Endothelial cell of umbilical vein (primary cell): ENCODE measurements around the gene PNRC1. TPM values are rescaled to one million over a fixed set of nuclear protein-coding genes. Genes with fewer than 3 reads are reported as not detected.

Experiments
- BruUV-seq: library from RNA; stranded (reverse); fragments of 400-500 nt; replicated peaks from 2 replicates; lab custom pipeline; 2021; lab: Mats Ljungman, UMichigan
- CTCF ChIA-PET: fragments of 300-600, 350-600 bp; sonication (Branson Sonifier 250); formaldehyde crosslinking; loops from one replicate; lab custom pipeline; 2021; ENCODE audit warnings: antibody characterized with exemption, inconsistent platforms; lab: Charles Lee
- POLR2A ChIA-PET: fragments of 300-600, 350-600 bp; sonication (Branson Sonifier 250); formaldehyde crosslinking; loops from one replicate; lab custom pipeline; 2021; ENCODE audit warnings: antibody characterized with exemption, inconsistent platforms; lab: Charles Lee
- DNase-seq: peaks from one replicate; pipeline ENCODE4 v3.0.0-alpha.2; 2011; ENCODE audit warnings: low read depth, low spot score
- FAIRE-seq: peaks from 2 replicates; lab custom pipeline; 2011; peaks lifted over from hg19 to GRCh38; lab: Jason Lieb, UNC
- H2AFZ ChIP-seq: 2 replicates; pipeline ENCODE4 v1.6.0; 2012; ENCODE audit warnings: low read depth, low read length, control low read depth, inconsistent platforms
- H3K27ac ChIP-seq: 2 replicates; pipeline ENCODE4 v1.5.1; 2011; ENCODE audit warnings: low read depth, mild to moderate bottlenecking, control low read depth, low read length, moderate library complexity; ENCODE audit not compliant: insufficient read depth
- H3K27me3 ChIP-seq, 2 experiments: 2 replicates each; pipeline versions ENCODE4 v1.6.0 to v1.6.1; 2011; ENCODE audit warnings: low read length in 2 of 2, mixed read lengths in 1 of 2; ENCODE audit not compliant: control insufficient read depth in 2 of 2, insufficient read depth in 2 of 2
- H3K36me3 ChIP-seq, 2 experiments: 2 replicates in 1 of 2; 3 replicates in 1 of 2; pipeline ENCODE4 v1.5.1; 2011; ENCODE audit warnings: low read length in 2 of 2, mild to moderate bottlenecking in 1 of 2, moderate library complexity in 1 of 2; ENCODE audit not compliant: control insufficient read depth in 2 of 2, insufficient read depth in 2 of 2; ENCODE audit errors: extremely low read depth in 1 of 2
- H3K4me1 ChIP-seq: 3 replicates; pipeline ENCODE4 v1.5.1; 2011; ENCODE audit warnings: mild to moderate bottlenecking, low read length; ENCODE audit not compliant: control insufficient read depth, insufficient read depth; ENCODE audit errors: extremely low read depth
- H3K4me2 ChIP-seq: 2 replicates; pipeline ENCODE4 v1.6.1; 2011; ENCODE audit warnings: low read length, control low read depth, mixed read lengths; ENCODE audit not compliant: insufficient read depth
- H3K4me3 ChIP-seq, 3 experiments: fragments of 200-600 bp in 1 of 3; sonication (generic), shearing (Covaris generic) in 1 of 3; replicated peaks in 1 of 3; 2 replicates each; pipeline ENCODE4 v1.5.1; 2011 to 2016; ENCODE audit warnings: control low read depth in 3 of 3, low read length in 3 of 3, mild to moderate bottlenecking in 2 of 3, inconsistent platforms in 1 of 3, low read depth in 1 of 3, moderate library complexity in 1 of 3; ENCODE audit not compliant: insufficient read depth in 1 of 3
- H3K79me2 ChIP-seq: 2 replicates; pipeline ENCODE4 v1.6.0; 2012; ENCODE audit warnings: low read length, inconsistent platforms; ENCODE audit not compliant: control insufficient read depth, insufficient read depth
- H3K9ac ChIP-seq: replicated peaks from 2 replicates; pipeline ENCODE3; 2011; ENCODE audit warnings: low read length, control low read depth; ENCODE audit not compliant: insufficient read depth; ENCODE audit errors: extremely low read depth
- H3K9me1 ChIP-seq: replicated peaks from 3 replicates; pipeline ENCODE4 v1.6.0; 2011; ENCODE audit warnings: mild to moderate bottlenecking, low read length; ENCODE audit not compliant: control insufficient read depth, insufficient read depth; ENCODE audit errors: extremely low read depth
- H3K9me3 ChIP-seq: replicated peaks from 2 replicates; pipeline ENCODE4 v1.5.1; 2012; ENCODE audit warnings: low read length, inconsistent platforms; ENCODE audit not compliant: control insufficient read depth, insufficient read depth
- H4K20me1 ChIP-seq: replicated peaks from 2 replicates; pipeline ENCODE3; 2011; ENCODE audit warnings: mild to moderate bottlenecking, low read length; ENCODE audit not compliant: control insufficient read depth, insufficient read depth; ENCODE audit errors: extremely low read depth
- CTCF ChIP-seq, 2 donors: IDR thresholded peaks; 1 replicate in 1 of 2; 2 replicates in 1 of 2; pipeline ENCODE4 v1.5.1; 2011; ENCODE audit warnings: low read length in 2 of 2, mild to moderate bottlenecking in 2 of 2, moderate library complexity in 2 of 2, control low read depth in 1 of 2, inconsistent platforms in 1 of 2, low read depth in 1 of 2; ENCODE audit not compliant: insufficient read depth in 1 of 2; ENCODE audit errors: extremely low read depth in 1 of 2
- EZH2 ChIP-seq: IDR thresholded peaks from 2 replicates; pipeline ENCODE4 v1.6.1; 2012; ENCODE audit warnings: borderline replicate concordance, low read depth, mild to moderate bottlenecking, moderate library complexity, low read length, inconsistent platforms; ENCODE audit not compliant: severe bottlenecking
- FOS ChIP-seq: IDR thresholded peaks from 2 replicates; pipeline ENCODE4 v1.6.1; 2011; ENCODE audit warnings: mild to moderate bottlenecking, low read length, moderate library complexity, borderline replicate concordance; ENCODE audit not compliant: insufficient read depth
- GATA2 ChIP-seq: IDR thresholded peaks from 2 replicates; pipeline ENCODE4 v1.7.0; 2011; ENCODE audit warnings: low read depth, mild to moderate bottlenecking, moderate library complexity, mixed read lengths, low read length; ENCODE audit not compliant: insufficient read length, insufficient read depth
- JUN ChIP-seq: IDR thresholded peaks from 2 replicates; pipeline ENCODE4 v1.6.1; 2011; ENCODE audit warnings: borderline replicate concordance, low read depth; ENCODE audit not compliant: insufficient read length, insufficient read depth
- MAX ChIP-seq: IDR thresholded peaks from 2 replicates; pipeline ENCODE4 v1.6.1; 2011; ENCODE audit not compliant: insufficient read depth, insufficient read length
- MYC ChIP-seq: IDR thresholded peaks from one replicate; pipeline ENCODE4 v1.6.1; 2011; ENCODE audit warnings: mild to moderate bottlenecking, low read depth, low read length
- POLR2A ChIP-seq: IDR thresholded peaks from 2 replicates; pipeline ENCODE4 v1.6.1; 2012; ENCODE audit warnings: low read depth, mild to moderate bottlenecking, control low read depth, low read length
- POLR2AphosphoS5 ChIP-seq: IDR thresholded peaks from 2 replicates; pipeline ENCODE4 v1.6.1; 2012; ENCODE audit warnings: low read depth, mild to moderate bottlenecking, control low read depth, low read length, moderate library complexity; ENCODE audit not compliant: insufficient read depth
- dilution Hi-C: fragments of 300-500 bp; cut with MboI; formaldehyde crosslinking; loops from one replicate; pipeline ENCODE4 v1.15.0; 2019; ENCODE audit warnings: low sequenced_read_pairs; ENCODE audit not compliant: extremely low pct_ligation_motif_present
- intact Hi-C: fragments of 100-400 bp; cut with micrococcal nuclease; formaldehyde crosslinking; loops from one replicate; pipeline ENCODE4 v1.10.0; 2022
- polyA plus RNA-seq, 4 experiments: library from polyadenylated mRNA; depleted of rRNA in 3 of 4; stranded (reverse) in 3 of 4; unstranded in 1 of 4; fragments of >200 nt; gene quantifications; 2 replicates each; pipeline versions ENCODE4 v1.2.1 to v1.2.3, GENCODE V29; 2011 to 2012; ENCODE audit warnings: missing spikeins in 1 of 4
- total RNA-seq: library from RNA; stranded (reverse); gene quantifications from 2 replicates; pipeline ENCODE4 v1.2.3, GENCODE V29; 2021

Gene PNRC1
- total and polyA plus RNA-seq, 2 donors (not counting 3 experiments of a cell fraction or from before 2014, with no cell fraction given), result 9.6 to 87.9 TPM

GRCh38 chr6:89084542-89084941 is 4.0 kb downstream of the PNRC1 start:
- no peak overlapping the region for H3K9ac ChIP-seq
- peaks cover 6% of the 10 kb centered on the region for H3K4me1 ChIP-seq
- no peak overlapping the region for H3K27ac ChIP-seq
- ChIA-PET POLR2A (interaction anchor here (1.3 kb wide), 1 partner anchor 213 kb away, joined by 3 read pairs; no protein-coding TSS in a partner anchor), CTCF (no interaction called here)
- peaks cover 21% of the 10 kb centered on the region for H3K79me2 ChIP-seq
- no peak overlapping the region for H2AFZ ChIP-seq
- H3K4me3 ChIP-seq, result no peak overlapping the region
- intact Hi-C loops, result loop anchor here (5.0 to 10.0 kb wide), 2 partner anchors 1133 to 1930 kb away; partner anchors contain the start of gene ZNF292
- no peak for FAIRE-seq
- H4K20me1 ChIP-seq, result peaks cover 11% of the 10 kb centered on the region
- H3K4me2 ChIP-seq, result no peak overlapping the region
- H3K27me3 ChIP-seq, result no peaks in the 10 kb centered on the region
- no peaks in the 10 kb centered on the region for H3K9me1 ChIP-seq
- no TSS peak for BruUV-seq
- no peak for DNase-seq
- H3K9me3 ChIP-seq, result no peaks in the 10 kb centered on the region
- dilution Hi-C loops, result no loop called here
- H3K36me3 ChIP-seq, result peaks cover 8 to 12% of the 10 kb centered on the region in 2 experiments
- no peak for TF ChIP-seq POLR2A
- TF ChIP-seq EZH2, result no peak
- no peak for TF ChIP-seq JUN
- no peak for TF ChIP-seq MYC
- no peak for TF ChIP-seq FOS
- TF ChIP-seq POLR2AphosphoS5, result no peak
- no peak for TF ChIP-seq MAX
- TF ChIP-seq GATA2, result no peak
- no peak for TF ChIP-seq CTCF (IDR thresholded peaks at IDR 0.05; ENCODE audit: extremely low read depth in 1 of 2, insufficient read depth in 1 of 2, low read depth in 1 of 2, low read length in 2 of 2)
